RWPE2 (cell line): ENCODE results near the gene WDR38.
A peak's percentile ranks its signal among the peaks of the same experiment; 100 is the strongest.

Experiments used
- ATAC-seq: fragments of 200-7000 bp; cut with Tn5 transposase; 3 replicates; pipeline ENCODE4 v1.9.1; 2021; ENCODE audit warnings: low read depth
- DNase-seq: peaks from one replicate; pipeline ENCODE4 v3.0.0-alpha.2; 2020; ENCODE audit warnings: low spot score
- H3K27ac ChIP-seq: fragments of 450-650 bp; 2 replicates; pipeline ENCODE4 v1.5.1; 2017; ENCODE audit warnings: mild to moderate bottlenecking; ENCODE audit not compliant: poor library complexity, severe bottlenecking
- H3K27me3 ChIP-seq: fragments of 250-450 bp; sonication (Bioruptor Pico); 2 replicates; pipeline ENCODE4 v1.5.1; 2021; ENCODE audit warnings: mild to moderate bottlenecking, moderate library complexity; ENCODE audit not compliant: insufficient read depth, poor library complexity, severe bottlenecking
- H3K36me3 ChIP-seq: fragments of 250-450 bp; sonication (Bioruptor Pico); 2 replicates; pipeline ENCODE4 v1.5.1; 2020; ENCODE audit warnings: low read depth, mild to moderate bottlenecking, moderate library complexity
- H3K4me1 ChIP-seq: fragments of 250-450 bp; sonication (Bioruptor Pico); 2 replicates; pipeline ENCODE4 v1.5.1; 2021; ENCODE audit warnings: mild to moderate bottlenecking, moderate library complexity; ENCODE audit not compliant: insufficient read depth, poor library complexity, severe bottlenecking
- H3K4me3 ChIP-seq: fragments of 250-450 bp; sonication (Bioruptor Pico); 2 replicates; pipeline ENCODE4 v1.5.1; 2021; ENCODE audit warnings: mild to moderate bottlenecking, moderate library complexity; ENCODE audit not compliant: severe bottlenecking
- H3K9me3 ChIP-seq: fragments of 250-450 bp; sonication (Bioruptor Pico); 2 replicates; pipeline ENCODE4 v1.5.1; 2021; ENCODE audit warnings: mild to moderate bottlenecking, moderate library complexity; ENCODE audit not compliant: severe bottlenecking
- CTCF ChIP-seq: fragments of 450-650 bp; IDR thresholded peaks from one replicate; pipeline ENCODE4 v1.5.1; 2017; ENCODE audit warnings: mild to moderate bottlenecking, moderate library complexity; ENCODE audit not compliant: poor library complexity, severe bottlenecking

The WDR38 gene

GRCh38 chr9:124853605-124854143 lies 414 bp downstream of the WDR38 start:
- no peak for ATAC-seq

GRCh38 chr9:124854161-124854560 lies 901 bp downstream of the WDR38 start:
- no peak overlapping the region for H3K4me3 ChIP-seq
- no peak overlapping the region for H3K27ac ChIP-seq
- no peak for ATAC-seq
- TF ChIP-seq CTCF = no peak
- no peak for DNase-seq
- H3K36me3 ChIP-seq = peaks cover 23% of the 10 kb centered on the region
- no peaks in the 10 kb centered on the region for H3K4me1 ChIP-seq
- H3K27me3 ChIP-seq = no peaks in the 10 kb centered on the region
- H3K9me3 ChIP-seq = no peaks in the 10 kb centered on the region

More at GRCh38 chr9:124853605-124854143, 414 bp downstream of the WDR38 start:
- DNase-seq = no peak
- H3K4me3 ChIP-seq = peak overlapping the region; percentile 31
- no peak overlapping the region for H3K27ac ChIP-seq
- no peak for TF ChIP-seq CTCF
- H3K27me3 ChIP-seq = no peaks in the 10 kb centered on the region
- no peaks in the 10 kb centered on the region for H3K9me3 ChIP-seq
- no peaks in the 10 kb centered on the region for H3K4me1 ChIP-seq
- H3K36me3 ChIP-seq = peaks cover 18% of the 10 kb centered on the region

GRCh38 chr9:124854822-124855221 lies 1.6 kb downstream of the WDR38 start:
- Histone ChIP-seq H3K4me3 (no peak overlapping the region), H3K27me3 (no peaks in the 10 kb centered on the region), H3K9me3 (no peaks in the 10 kb centered on the region), H3K4me1 (no peaks in the 10 kb centered on the region), H3K27ac (no peak overlapping the region), H3K36me3 (peaks cover 30% of the 10 kb centered on the region)
- no peak for ATAC-seq
- TF ChIP-seq CTCF = no peak
- DNase-seq = no peak

- no peak for TF ChIP-seq CTCF
- H3K9me3 ChIP-seq = no peaks in the 10 kb centered on the region
- H3K4me1 ChIP-seq = no peaks in the 10 kb centered on the region
- ATAC-seq (no peak), DNase-seq (no peak)
- H3K27me3 ChIP-seq = no peaks in the 10 kb centered on the region
- H3K36me3 ChIP-seq = peaks cover 37% of the 10 kb centered on the region
- H3K4me3 ChIP-seq = no peak overlapping the region
- H3K27ac ChIP-seq = no peak overlapping the region
These were observed 2.3 kb downstream of the WDR38 start for GRCh38 chr9:124855566-124855943.

- peak; percentile 33 for ATAC-seq
- Histone ChIP-seq H3K4me1 (no peaks in the 10 kb centered on the region), H3K27me3 (no peaks in the 10 kb centered on the region), H3K36me3 (peaks cover 43% of the 10 kb centered on the region), H3K27ac (no peak overlapping the region), H3K9me3 (no peaks in the 10 kb centered on the region), H3K4me3 (no peak overlapping the region)
- TF ChIP-seq CTCF = peak; percentile 44
- no peak for DNase-seq
These were observed 2.9 kb downstream of the WDR38 start for GRCh38 chr9:124855944-124856765.
